Activated CD4-positive, CD25-positive, alpha-beta regulatory T cell (primary cell): ENCODE data around the gene PCAT6.
"Not testable (repeated sequence)": the region's sequence is repeated elsewhere in the genome, so short reads cannot be mapped to it uniquely, and the experiment has no call there.

Experiments
- DNase-seq, 4 experiments: peaks; one replicate each; lab custom pipeline; 2025; lab: John Stamatoyannopoulos, UW

Gene PCAT6

GRCh38 chr1:202807451-202807925, 3.3 kb upstream of the PCAT6 start:
- DNase-seq = peak in 3 of 4 experiments; percentile 20 to 29 (median 25)

DNA sequence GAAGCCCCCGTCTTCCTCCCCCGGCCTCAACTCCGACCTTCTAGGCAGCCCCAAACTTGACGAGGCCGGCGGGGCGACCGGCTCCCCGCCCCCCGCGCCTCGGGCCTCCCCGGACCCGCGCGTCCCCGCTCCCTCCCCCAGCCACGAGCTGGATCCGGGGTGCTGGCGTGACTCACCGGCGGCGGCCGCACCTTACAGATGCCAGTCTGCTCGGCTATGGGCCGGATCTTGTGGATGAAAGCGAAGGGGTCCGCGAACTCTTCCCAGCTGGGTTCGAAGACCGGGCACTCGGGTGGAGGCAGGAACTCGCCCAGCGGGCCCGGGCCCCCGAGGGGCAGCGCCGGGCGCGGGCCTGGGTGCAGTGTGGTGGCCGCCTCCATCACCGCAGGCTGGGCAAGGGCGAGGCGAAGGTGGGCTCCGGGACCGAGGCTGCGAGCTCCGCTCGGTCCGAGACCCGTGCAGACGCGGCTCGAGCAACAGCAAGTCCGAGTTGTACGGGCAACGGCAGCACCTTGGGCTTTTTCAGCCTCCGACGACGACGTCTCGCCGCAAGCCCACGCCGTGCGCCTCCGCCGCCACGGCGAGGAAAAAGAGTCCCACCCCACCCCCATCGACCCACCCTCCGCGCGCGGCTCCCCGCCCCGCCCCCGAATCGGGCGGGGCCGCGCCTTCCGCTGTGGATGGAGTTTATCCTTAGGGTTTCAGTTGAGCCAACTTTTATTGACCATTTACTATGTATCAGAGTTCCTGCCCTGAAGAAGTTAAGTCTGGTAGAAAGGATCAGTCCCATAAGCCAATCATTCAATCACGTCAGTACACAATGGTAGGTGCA, 2.6 kb upstream of the PCAT6 start, which contains the start of gene KDM5B:
Gene KDM5B (minus strand): TSS at position 496 of the 832 bp plus-strand sequence. CDS start 116 bp downstream, at position 380.
- DNase-seq = peak; percentile 23 to 49 (median 48)

GRCh38 chr1:202809597-202810159, 1.1 kb upstream of the PCAT6 start:
- DNase-seq = no peak

- no peak for DNase-seq
Measured at GRCh38 chr1:202810193-202810614, 550 bp upstream of the PCAT6 start.

GRCh38 chr1:202811296-202812175, 782 bp downstream of the PCAT6 start:
- peak in 1 of 4 experiments; percentile 8 for DNase-seq

DNA sequence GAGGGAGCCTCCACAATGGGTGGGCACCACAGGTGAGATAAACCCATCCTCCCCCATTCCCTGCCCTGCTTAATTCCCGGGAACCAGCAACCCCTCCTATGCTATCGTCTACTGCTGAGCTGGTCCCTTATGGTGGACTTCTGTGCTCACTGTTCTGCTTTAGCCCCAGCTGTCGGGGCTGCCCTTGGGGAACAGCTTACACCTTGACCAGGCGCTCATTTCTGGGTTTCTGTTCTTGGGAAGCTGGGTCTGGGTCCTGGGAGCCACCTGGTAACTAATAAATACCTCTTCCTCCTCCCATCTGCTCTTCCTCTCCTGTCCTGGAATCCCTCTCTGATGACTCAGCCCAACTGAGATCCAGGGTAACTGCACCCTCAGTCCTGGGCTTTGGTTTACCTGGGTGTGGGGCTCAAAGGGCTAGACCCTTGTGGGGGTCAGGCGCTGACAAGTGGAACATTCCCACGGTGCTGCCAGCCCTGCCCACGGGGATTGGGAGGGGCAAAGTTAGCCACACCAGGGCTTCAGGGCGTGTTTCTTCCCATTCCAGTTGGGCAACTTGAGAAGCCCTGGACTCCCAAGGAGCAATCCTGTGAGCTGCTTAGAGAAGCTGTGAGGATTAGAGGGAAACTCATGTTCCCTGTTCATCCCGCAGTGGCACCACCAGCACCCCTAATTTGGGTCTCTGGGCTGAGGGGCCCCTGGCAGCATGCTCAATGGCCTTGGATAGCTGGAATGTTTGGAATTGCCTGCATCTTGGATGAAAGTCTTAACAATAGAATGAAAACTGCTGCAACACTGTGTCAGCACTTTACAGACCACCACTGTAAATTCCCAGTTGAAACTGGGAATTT, 1.6 kb downstream of the PCAT6 start:
- DNase-seq = no peak

GRCh38 chr1:202815120-202815519, 4.4 kb downstream of the PCAT6 start:
- DNase-seq = no peak

DNA sequence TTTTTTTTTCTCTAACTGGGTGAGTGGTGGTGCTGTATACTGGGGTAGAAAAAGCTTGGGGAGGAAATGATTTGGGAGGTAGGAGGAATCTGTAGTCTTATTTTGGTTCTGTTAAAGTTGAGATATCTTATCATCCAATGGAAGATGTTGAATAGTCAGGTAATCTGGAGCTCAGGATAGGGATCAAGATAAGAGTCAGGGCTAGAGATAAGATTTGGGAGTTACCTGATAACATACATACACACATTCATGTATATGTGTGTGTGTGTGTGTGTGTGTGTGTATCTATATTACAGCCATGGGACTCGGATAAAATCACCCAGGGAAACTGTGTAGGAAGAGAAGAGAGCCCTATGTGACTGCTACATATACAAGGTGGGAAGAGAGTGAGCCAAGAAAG, 8.1 kb downstream of the PCAT6 start:
- DNase-seq = no peak

GRCh38 chr1:202821467-202821866, 10.7 kb downstream of the PCAT6 start:
- no peak for DNase-seq

DNA sequence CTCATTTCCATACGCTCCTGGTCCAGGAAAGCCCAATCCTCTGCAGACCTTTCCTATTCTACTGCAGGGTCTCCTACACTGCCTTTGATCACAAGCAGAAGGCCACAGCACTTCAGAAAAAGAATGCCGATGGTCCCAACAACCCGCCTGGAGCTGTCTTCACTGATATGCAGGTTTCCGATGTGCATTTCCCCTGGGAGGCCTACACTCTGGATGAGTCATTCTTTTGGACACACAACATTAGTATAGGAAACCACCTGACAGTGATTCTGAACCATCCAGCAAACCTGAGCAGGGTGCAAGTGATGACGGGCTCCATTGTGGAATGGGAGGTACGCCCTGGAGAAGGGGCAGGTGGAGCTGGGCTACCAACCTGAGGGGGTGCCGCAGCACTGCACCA, 15.0 kb downstream of the PCAT6 start:
- no peak for DNase-seq

DNA sequence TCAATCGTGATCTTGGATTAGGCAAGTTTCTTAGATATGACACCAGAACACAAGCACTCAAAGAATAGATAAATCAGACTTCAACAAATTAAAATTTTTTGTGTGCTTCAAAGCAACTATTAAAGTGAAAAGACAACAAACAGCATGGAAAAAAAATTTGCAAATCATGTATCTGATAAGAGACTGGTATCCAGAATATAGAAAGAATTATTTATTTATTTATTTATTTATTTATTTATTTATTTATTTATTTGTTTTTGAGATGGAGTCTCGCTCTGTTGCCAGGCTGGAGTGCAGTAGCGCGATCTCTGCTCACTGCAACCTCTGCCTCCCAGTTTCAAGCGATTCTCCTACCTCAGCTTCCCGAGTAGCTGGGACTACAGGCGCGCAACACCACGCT, 18.5 kb downstream of the PCAT6 start:
- not testable (repeated sequence) for DNase-seq

- DNase-seq = no peak
Measured at GRCh38 chr1:202831906-202832305, 21.2 kb downstream of the PCAT6 start.

- DNase-seq = no peak
Measured at GRCh38 chr1:202834771-202835547, 24.2 kb downstream of the PCAT6 start.

DNA sequence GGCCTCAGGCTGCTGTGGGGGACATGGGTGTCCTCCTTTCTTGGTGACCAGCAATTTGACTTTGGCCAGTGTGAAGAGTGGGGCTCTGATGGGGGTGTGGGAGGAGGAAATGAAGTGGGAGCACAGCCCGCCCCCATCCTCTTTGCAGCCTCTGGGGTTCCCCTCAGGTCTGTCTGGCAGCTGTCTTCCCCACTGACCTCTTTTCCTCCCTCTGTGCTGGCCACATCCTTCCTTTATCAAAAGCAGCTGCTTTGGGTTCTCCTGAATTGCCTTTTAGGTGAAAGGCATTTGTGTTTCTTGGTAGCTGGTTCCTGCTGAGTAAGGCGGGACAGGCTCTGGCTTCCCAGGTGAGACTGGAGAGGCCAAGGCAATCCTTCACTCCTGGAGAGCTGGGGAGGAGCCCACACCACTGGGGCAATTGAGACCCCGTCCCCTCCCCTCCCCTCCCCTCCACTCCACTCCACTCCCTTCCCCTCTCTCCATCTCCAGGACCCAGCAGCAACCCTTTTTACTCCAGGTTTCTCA, 24.9 kb downstream of the PCAT6 start:
- DNase-seq = no peak

GRCh38 chr1:202836623-202837403, 26.1 kb downstream of the PCAT6 start:
- no peak for DNase-seq

- DNase-seq = no peak
Measured at GRCh38 chr1:202837746-202838262, 27.1 kb downstream of the PCAT6 start.

DNA sequence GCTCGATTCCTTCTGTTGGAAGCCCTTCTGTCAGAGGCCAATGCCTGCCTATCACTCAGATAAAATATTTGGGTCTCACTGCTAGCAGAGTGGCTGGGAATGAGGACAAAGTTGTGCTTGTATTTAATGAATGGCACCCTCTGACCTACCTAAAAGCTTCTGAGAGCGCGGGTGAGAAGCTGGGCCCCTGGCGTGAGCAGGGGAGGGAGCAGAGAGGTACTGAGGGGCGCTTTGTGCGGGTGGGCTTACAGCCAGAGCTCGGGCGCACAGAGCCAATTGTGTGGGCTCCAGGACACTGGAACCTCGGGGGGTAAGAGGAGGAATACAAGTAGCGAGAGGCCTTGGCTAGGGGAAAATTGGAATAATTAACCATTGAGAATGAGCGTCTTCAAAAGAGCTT, 32.3 kb downstream of the PCAT6 start:
- DNase-seq = no peak

DNA sequence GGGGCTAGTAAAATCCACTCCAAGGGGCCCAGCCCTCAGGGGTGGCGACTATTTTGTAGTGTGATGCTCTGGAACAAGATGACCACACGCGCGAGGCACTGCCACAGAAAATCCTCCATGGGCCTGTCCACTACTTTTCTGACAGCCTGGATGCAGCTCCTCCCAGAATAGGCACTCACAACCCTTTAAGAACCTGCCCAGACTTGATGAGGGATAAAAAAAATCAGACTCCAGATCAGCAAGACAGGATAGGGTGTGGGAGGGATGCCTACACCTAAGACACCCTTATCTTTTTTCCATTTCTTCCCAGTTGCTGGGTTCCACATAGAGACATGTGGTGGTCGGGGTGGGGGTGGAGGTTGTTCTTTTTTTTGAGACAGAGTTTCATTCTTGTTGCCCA, 33.5 kb downstream of the PCAT6 start:
- no peak for DNase-seq

- DNase-seq = no peak
Measured at GRCh38 chr1:202844935-202845334, 34.2 kb downstream of the PCAT6 start.
